Neural crest cell (in vitro differentiated cells): ENCODE results near the gene PSORS1C1. TPM values are rescaled to one million over a fixed set of nuclear protein-coding genes. Genes with fewer than 3 reads are reported as not detected.

ENCODE experiments used
- DNase-seq: peaks from one replicate; pipeline ENCODE4 v3.0.0; 2021; ENCODE audit warnings: low read depth, mixed read lengths, low spot score
- H3K27ac Mint-ChIP-seq: one replicate; pipeline ENCODE4 v1.8.0; 2021; ENCODE audit warnings: mild to moderate bottlenecking, mixed read lengths; ENCODE audit not compliant: unreplicated experiment
- H3K27me3 Mint-ChIP-seq: 2 replicates; pipeline ENCODE4 v1.8.0; 2021; ENCODE audit warnings: low read depth, mild to moderate bottlenecking, mixed read lengths
- H3K36me3 Mint-ChIP-seq: 2 replicates; pipeline ENCODE4 v1.8.0; 2021; ENCODE audit warnings: low read depth, mild to moderate bottlenecking, mixed read lengths
- H3K4me1 Mint-ChIP-seq: 2 replicates; pipeline ENCODE4 v1.8.0; 2021; ENCODE audit warnings: mixed read lengths
- H3K4me3 Mint-ChIP-seq: one replicate; pipeline ENCODE4 v1.8.0; 2021; ENCODE audit warnings: mild to moderate bottlenecking, mixed read lengths
- H3K9me3 Mint-ChIP-seq: 2 replicates; pipeline ENCODE4 v1.8.0; 2021; ENCODE audit warnings: mixed read lengths
- total RNA-seq: library from RNA; stranded (reverse); gene quantifications from 2 replicates; pipeline ENCODE4 v1.2.1, GENCODE V29; 2021
- TF ChIP-seq, protein P1 (sequence below): fragments of 200-600 bp; sonication (generic); conservative IDR thresholded peaks from 2 replicates; pipeline ENCODE4 v1.5.0; 2021; ENCODE audit warnings: antibody characterized with exemption, mild to moderate bottlenecking

The PSORS1C1 gene
- total RNA-seq, 1 donor from 2014 or later, result not detected

DNA sequence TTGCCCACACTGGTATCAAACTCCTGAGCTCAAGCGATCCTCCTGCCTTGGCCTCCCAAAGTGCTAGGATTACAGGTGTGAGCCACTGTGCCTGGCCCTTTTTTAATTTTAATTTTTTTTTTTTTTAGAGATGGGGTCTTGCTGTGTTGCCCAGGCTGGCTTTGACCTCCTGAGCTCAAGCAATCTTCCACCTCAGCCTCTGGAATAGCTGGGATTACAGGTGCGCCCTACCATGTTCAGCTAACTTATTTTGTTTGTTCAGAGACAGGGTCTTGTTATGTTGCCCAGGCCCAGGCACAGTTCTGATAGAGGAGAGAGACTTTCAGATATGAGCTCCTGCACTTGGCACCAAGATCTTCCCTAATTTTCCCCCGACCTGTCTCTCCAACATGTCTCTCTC is 16.2 kb downstream of the PSORS1C1 start:
- H3K36me3 Mint-ChIP-seq, result no peaks in the 10 kb centered on the region
- TF ChIP-seq, protein P1, sequence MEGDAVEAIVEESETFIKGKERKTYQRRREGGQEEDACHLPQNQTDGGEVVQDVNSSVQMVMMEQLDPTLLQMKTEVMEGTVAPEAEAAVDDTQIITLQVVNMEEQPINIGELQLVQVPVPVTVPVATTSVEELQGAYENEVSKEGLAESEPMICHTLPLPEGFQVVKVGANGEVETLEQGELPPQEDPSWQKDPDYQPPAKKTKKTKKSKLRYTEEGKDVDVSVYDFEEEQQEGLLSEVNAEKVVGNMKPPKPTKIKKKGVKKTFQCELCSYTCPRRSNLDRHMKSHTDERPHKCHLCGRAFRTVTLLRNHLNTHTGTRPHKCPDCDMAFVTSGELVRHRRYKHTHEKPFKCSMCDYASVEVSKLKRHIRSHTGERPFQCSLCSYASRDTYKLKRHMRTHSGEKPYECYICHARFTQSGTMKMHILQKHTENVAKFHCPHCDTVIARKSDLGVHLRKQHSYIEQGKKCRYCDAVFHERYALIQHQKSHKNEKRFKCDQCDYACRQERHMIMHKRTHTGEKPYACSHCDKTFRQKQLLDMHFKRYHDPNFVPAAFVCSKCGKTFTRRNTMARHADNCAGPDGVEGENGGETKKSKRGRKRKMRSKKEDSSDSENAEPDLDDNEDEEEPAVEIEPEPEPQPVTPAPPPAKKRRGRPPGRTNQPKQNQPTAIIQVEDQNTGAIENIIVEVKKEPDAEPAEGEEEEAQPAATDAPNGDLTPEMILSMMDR, result no peak
- H3K4me1 Mint-ChIP-seq, result peaks cover 5% of the 10 kb centered on the region
- no peaks in the 10 kb centered on the region for H3K9me3 Mint-ChIP-seq
- H3K27me3 Mint-ChIP-seq, result peaks cover 17% of the 10 kb centered on the region
- DNase-seq, result no peak
- no peak overlapping the region for H3K27ac Mint-ChIP-seq
- no peak overlapping the region for H3K4me3 Mint-ChIP-seq

DNA sequence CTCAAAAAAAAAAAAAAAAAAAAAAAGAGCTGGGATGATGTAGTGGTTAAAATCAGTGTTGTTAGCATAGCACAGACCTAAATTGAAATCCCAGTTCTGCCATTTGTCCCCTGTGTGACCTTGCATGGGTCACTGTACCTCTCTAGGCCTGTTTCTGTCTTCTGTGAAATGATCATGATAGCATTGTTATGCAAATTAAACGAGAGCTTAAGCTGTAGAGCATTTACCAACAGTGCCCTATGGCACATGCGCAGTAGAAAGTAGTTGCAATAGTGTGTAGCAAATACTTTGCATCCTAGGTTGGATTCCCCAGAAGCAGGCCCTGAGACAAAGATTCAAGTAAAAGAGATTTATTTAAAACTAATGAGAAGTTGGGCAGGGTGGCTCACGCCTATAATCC is 17.0 kb downstream of the PSORS1C1 start:
- no peak overlapping the region for H3K27ac Mint-ChIP-seq
- TF ChIP-seq, protein P1, result no peak
- H3K9me3 Mint-ChIP-seq, result no peaks in the 10 kb centered on the region
- DNase-seq, result no peak
- H3K4me3 Mint-ChIP-seq, result no peak overlapping the region
- H3K36me3 Mint-ChIP-seq, result no peaks in the 10 kb centered on the region
- H3K4me1 Mint-ChIP-seq, result peaks cover 5% of the 10 kb centered on the region
- peaks cover 17% of the 10 kb centered on the region for H3K27me3 Mint-ChIP-seq

DNA sequence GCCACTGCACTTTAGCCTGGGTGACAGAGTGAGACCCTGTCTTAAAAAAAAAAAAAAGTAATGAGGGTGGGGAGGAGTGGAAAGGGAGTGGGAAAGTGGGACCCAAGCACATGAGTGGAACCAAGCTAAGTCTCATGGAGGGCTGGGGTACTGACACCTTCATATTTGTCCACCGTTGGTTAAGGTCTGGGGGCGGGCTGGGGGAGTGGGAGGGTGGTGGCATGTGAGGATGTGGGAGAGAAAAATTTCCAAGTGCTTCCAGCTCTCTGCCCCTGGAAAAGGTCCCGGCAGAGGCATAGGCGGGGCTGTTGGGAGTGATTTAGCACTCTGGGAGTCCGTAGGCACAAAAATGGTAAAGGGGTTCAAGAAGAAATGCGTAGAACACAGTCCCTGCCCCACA is 18.2 kb downstream of the PSORS1C1 start:
- Mint-ChIP-seq H3K9me3 (peaks cover 4% of the 10 kb centered on the region), H3K27me3 (peaks cover 17% of the 10 kb centered on the region), H3K4me1 (peaks cover 10% of the 10 kb centered on the region), H3K4me3 (no peak overlapping the region), H3K36me3 (no peaks in the 10 kb centered on the region), H3K27ac (no peak overlapping the region)
- TF ChIP-seq, protein P1, result no peak
- DNase-seq, result no peak

DNA sequence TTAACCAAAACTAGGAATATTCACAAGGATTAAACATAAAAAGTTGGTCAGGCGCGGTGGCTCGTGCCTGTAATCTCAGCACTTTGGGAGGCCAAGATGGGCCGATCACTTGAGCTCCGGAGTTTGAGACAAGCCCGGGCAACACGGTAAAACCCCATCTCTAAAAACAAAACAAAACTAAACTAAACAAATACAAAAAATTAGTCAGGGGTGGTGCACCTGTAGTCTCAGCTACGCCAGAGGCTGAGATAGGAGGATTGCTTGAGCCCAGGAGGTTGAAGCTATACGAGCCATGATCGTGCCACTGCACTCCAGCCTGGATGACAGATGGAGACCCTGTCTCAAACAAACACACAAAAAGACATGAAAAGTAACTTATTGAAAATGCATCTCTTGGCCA is 21.1 kb downstream of the PSORS1C1 start:
- no peak overlapping the region for H3K4me3 Mint-ChIP-seq
- TF ChIP-seq, protein P1, result no peak
- no peak for DNase-seq
- H3K4me1 Mint-ChIP-seq, result peaks cover 11% of the 10 kb centered on the region
- H3K36me3 Mint-ChIP-seq, result no peaks in the 10 kb centered on the region
- no peaks in the 10 kb centered on the region for H3K27me3 Mint-ChIP-seq
- H3K27ac Mint-ChIP-seq, result peak overlapping the region; percentile 19
- peaks cover 4% of the 10 kb centered on the region for H3K9me3 Mint-ChIP-seq

DNA sequence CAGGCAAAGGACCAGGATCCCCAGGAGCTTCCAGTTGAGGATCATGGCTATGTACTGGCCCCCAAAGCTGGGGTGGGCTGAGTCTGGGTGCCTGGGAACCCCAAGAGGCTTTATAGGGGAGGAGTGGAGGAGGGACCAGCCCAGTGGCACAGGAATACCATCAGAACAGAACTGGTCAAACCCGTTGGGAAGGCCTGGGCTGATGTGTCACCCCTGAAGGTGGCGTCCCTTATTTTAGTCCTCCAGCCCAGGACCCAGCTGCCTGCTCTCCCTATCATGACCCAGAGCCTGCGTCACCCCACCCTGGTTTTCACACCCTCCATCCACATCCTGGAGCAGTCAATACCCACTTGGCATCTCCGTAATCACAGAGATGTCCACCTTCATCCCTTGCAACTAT is 24.4 kb downstream of the PSORS1C1 start, which contains the start of gene PSORS1C2:
Gene PSORS1C2 (minus strand): TSS at position 85 of the 400 bp plus-strand sequence. CDS start 40 bp downstream, at position 45.
- Mint-ChIP-seq H3K4me3 (no peak within 1 kb of the TSS), H3K27ac (peak within 1 kb of the TSS; percentile 82), H3K9me3 (peaks cover 4% of the 10 kb centered on the region), H3K4me1 (peaks cover 25% of the 10 kb centered on the region), H3K36me3 (no peaks in the 10 kb centered on the region), H3K27me3 (no peaks in the 10 kb centered on the region)
- no peak for DNase-seq
- TF ChIP-seq, protein P1, result no peak
